Head of caudate nucleus (tissue), 42 donors: Measurements from ENCODE around the gene PPP1R3D.
"Not testable (repeated sequence)": the region's sequence is repeated elsewhere in the genome, so short reads cannot be mapped to it uniquely, and the experiment has no call there.

Experiments used
- DNase-seq, 42 donors: peaks; one replicate each; pipeline versions ENCODE4 v3.0.0 to v3.0.0-alpha.2; 2020 to 2021; ENCODE audit warnings: mixed read lengths in 7 of 42
- intact Hi-C: fragments of 100-400 bp; cut with DNase I; formaldehyde crosslinking; loops from one replicate; pipeline ENCODE4 v1.15.0; 2022

The PPP1R3D gene

GRCh38 chr20:59940129-59940955 lies at the start of gene PPP1R3D, which contains the start of gene FAM217B:
Gene PPP1R3D (minus strand): TSS chr20:59940305. CDS start chr20:59939931, 374 bp downstream.
Gene FAM217B (plus strand): TSS chr20:59940389. CDS start chr20:59943944, 3,555 bp downstream.
- intact Hi-C loops: loop anchor here (5.0 kb wide), 1 partner anchor 117 kb away; no protein-coding TSS in a partner anchor

DNA sequence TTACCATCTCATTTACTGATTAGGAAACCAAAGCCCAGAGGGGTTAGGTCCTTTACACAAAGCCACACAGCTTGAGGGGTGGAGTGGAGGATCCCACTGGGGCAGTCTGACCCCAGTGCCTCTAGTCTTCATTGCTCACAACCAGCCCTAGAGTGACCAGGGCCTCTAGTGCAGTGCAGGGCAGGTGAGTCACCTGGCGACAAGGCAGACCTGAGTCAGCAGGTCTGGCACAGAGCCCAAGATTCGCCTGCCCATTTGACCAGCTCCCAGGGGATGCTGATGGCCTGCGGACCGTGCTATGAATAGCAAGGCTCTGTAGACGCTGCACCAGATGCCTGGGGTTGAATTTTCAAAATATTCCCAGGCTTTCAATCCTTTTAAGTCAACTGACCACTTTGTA lies 48.0 kb upstream of the PPP1R3D start:
- intact Hi-C loops: no loop called here
- DNase-seq: no peak

More at GRCh38 chr20:59940129-59940955, at the start of gene PPP1R3D, which contains the start of gene FAM217B:
- DNase-seq: peak; percentile 86 to 97 (median 95)

- intact Hi-C loops: no loop called here
- DNase-seq: no peak
Observed at GRCh38 chr20:59987135-59987534, 47.0 kb upstream of the PPP1R3D start.

DNA sequence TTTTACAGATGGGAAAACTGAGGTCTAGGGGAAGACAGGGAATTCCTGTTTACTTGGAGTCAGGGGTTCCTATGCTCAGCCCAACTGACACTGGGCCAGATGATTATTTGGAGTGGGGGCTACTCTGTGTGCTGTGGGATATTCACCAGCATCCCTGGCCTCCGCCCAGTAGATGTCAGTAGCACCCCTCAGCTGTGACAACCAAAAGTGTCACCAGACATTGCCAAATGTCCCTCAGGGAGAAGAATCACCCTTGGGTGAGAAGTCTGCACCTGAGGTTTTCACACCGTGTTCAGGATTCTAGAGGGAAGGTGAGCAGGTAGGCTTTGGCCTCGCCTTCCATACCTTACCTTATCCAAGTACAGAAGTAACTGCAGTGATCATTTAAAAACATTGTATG lies 45.8 kb upstream of the PPP1R3D start:
- intact Hi-C loops: no loop called here
- peak in 1 of 42 donors; percentile 40 for DNase-seq

GRCh38 chr20:59985164-59985563 lies 45.1 kb upstream of the PPP1R3D start:
- intact Hi-C loops: no loop called here
- no peak for DNase-seq

- intact Hi-C loops: no loop called here
- no peak for DNase-seq
Observed at GRCh38 chr20:59984541-59984940, 44.4 kb upstream of the PPP1R3D start.

- DNase-seq: peak in 4 of 42 donors; percentile 11 to 34 (median 22)
- intact Hi-C loops: no loop called here
Observed at GRCh38 chr20:59983076-59983475, 43.0 kb upstream of the PPP1R3D start.

- intact Hi-C loops: no loop called here
- DNase-seq: peak in 35 of 42 donors; percentile 14 to 77 (median 54)
Observed at GRCh38 chr20:59977086-59977485, 37.0 kb upstream of the PPP1R3D start.

DNA sequence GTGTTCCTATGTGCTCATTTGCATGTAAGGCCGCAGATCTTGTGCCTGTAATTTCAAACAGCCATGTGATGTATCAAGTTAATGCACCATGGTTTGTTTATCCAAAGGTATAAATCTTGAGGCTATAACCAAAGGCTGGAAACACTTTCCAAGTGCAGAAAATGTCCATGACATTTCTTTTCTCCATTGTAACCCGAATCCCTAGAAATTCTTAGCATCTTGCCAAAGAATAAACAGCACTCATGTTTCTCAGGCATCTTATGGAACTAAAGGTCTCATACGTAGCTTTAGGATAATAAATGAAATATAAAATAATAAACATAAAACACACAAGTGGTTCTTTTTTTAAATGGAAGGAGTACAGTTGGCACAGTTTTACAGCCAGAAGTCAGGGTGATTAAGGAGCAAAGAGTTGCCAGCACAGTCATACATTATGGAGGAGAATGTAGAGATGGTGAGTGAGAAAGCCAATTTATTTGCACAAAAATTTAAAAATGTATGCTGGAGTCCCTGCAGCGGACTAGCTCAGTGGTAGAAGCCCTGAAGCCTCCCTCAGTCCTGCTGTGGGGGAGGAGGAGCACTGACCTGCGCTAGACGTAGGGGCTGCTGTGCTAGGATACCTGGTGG lies 36.2 kb upstream of the PPP1R3D start:
- DNase-seq: no peak
- intact Hi-C loops: no loop called here

- intact Hi-C loops: no loop called here
- DNase-seq: no peak
Observed at GRCh38 chr20:59972037-59972801, 32.1 kb upstream of the PPP1R3D start.

- DNase-seq: no peak
- intact Hi-C loops: no loop called here
Observed at GRCh38 chr20:59971428-59971827, 31.3 kb upstream of the PPP1R3D start.

- peak in 23 of 42 donors; percentile 19 to 79 (median 55) for DNase-seq
- intact Hi-C loops: no loop called here
Observed at GRCh38 chr20:59966428-59966827, 26.3 kb upstream of the PPP1R3D start.

DNA sequence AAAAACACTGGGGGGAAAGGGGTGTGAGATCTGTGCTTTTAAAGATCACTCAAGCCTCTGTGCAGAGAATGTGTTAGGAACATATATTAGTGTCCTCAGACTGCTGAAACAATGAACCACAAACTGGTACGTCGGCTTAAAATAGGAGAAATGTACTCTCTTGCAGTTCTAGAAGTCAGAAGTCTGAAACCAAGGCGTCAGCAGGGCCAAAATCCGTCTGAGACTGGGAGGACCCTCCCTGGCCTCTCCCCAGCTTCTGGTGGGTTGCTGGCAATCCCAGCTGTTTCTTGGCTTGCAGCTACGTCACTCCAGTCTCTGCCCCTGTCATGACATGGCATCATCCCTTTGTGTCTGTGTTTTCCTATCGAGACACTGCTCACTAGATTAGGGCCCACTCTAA lies 22.1 kb upstream of the PPP1R3D start:
- no peak for DNase-seq
- intact Hi-C loops: no loop called here

DNA sequence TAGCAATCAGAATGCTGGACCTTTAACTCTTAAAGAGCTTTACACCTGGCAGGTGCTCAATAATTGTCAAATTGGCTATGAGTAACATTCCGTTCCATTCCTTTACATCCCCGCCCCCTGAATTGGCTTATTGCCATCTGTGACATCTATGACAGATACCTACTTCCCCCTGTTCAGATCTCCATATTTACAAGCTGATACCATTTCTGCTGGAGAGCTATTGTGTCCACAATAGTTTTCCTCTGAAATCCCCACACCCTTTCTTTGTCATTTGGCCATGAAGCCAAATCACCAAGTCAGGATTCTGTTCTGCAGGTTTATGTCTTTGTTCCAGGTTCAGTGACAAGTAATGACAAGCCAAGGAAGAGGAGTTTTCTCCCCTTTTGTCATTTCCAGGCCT lies 21.3 kb upstream of the PPP1R3D start:
- intact Hi-C loops: no loop called here
- no peak for DNase-seq

GRCh38 chr20:59958626-59959025 lies 18.5 kb upstream of the PPP1R3D start:
- no peak for DNase-seq
- intact Hi-C loops: no loop called here

GRCh38 chr20:59958123-59958522 lies 18.0 kb upstream of the PPP1R3D start, which contains the start of gene CDH26:
Gene CDH26 (plus strand): TSS chr20:59958423. CDS start chr20:59958727, 304 bp downstream.
- intact Hi-C loops: no loop called here
- DNase-seq: no peak

- intact Hi-C loops, DNase-seq: not testable (repeated sequence)
Observed at GRCh38 chr20:59957568-59957967, 17.5 kb upstream of the PPP1R3D start.

- DNase-seq: peak in 18 of 42 donors; percentile 14 to 75 (median 49)
Observed at GRCh38 chr20:59955131-59955796, 15.2 kb upstream of the PPP1R3D start.

GRCh38 chr20:59954718-59955117 lies 14.6 kb upstream of the PPP1R3D start:
- DNase-seq: no peak
- intact Hi-C loops: no loop called here

More at GRCh38 chr20:59955131-59955796, 15.2 kb upstream of the PPP1R3D start:
- intact Hi-C loops: no loop called here
